KOPT-K1 (cell line): ENCODE measurements around the gene CPPED1.
"Not testable (repeated sequence)": the region's sequence is repeated elsewhere in the genome, so short reads cannot be mapped to it uniquely, and the experiment has no call there.

Experiments used
- H3K27ac ChIP-seq: fragments of 200-600 bp; sonication (generic); 2 replicates; pipeline ENCODE4 v1.5.1; 2016; ENCODE audit warnings: antibody characterized with exemption, mild to moderate bottlenecking, low read depth, low read length; ENCODE audit not compliant: poor library complexity, severe bottlenecking
- H3K36me3 ChIP-seq: fragments of 200-600 bp; sonication (generic); 2 replicates; pipeline ENCODE4 v1.5.1; 2017; ENCODE audit warnings: antibody characterized with exemption, mild to moderate bottlenecking, low read length, moderate library complexity; ENCODE audit not compliant: insufficient read depth
- H3K9me3 ChIP-seq: fragments of 200-600 bp; sonication (generic); 2 replicates; pipeline ENCODE4 v1.5.1; 2017; ENCODE audit warnings: antibody characterized with exemption, low read length, mild to moderate bottlenecking; ENCODE audit not compliant: insufficient read depth, poor library complexity, severe bottlenecking

CPPED1 gene

GRCh38 chr16:12793120-12793864 is 10.4 kb downstream of the CPPED1 start:
- H3K27ac ChIP-seq = no peak overlapping the region
- H3K9me3 ChIP-seq = no peaks in the 10 kb centered on the region
- no peaks in the 10 kb centered on the region for H3K36me3 ChIP-seq

DNA sequence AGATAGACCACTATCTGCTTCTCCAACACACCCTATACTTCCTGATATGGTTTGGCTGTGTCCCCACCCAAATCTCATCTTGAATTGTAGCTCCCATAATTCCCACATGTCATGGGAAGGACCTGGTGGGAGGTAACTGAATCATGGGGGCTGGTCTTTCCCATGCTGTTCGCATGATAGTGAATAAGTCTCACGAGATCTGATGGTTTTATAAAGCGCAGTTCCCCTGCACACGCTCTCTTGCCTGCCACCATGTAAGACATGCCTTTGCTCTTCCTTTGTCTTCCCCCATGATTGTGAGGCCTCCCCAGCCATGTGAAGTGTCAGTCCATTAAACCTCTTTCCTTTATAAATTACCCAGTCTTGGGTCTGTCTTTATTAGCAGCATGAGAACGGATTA is 11.2 kb downstream of the CPPED1 start:
- not testable (repeated sequence) for H3K27ac ChIP-seq, H3K9me3 ChIP-seq, H3K36me3 ChIP-seq

DNA sequence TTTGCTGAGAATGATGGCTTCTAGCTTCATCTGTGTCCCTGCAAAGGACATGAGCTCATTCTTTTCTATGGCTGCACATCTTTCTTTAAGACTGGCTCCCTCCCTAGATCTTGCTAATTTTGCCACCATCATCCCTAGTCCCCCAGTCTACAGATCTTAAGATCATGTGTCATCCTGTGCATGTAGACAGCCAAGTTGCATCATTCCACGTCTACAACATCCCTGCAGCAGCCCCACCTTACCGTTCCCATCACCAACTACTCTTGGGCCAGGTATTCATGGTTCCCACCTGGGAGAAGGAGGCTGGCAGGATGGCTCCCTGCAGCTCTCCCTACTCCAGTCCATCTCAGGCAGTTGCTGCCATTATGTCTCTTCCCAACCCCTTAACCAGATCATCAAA is 12.3 kb downstream of the CPPED1 start:
- Histone ChIP-seq H3K36me3 (no peaks in the 10 kb centered on the region), H3K27ac (no peak overlapping the region), H3K9me3 (no peaks in the 10 kb centered on the region)

GRCh38 chr16:12788758-12789157 is 14.9 kb downstream of the CPPED1 start:
- Histone ChIP-seq H3K27ac (no peak overlapping the region), H3K9me3 (peaks cover 7% of the 10 kb centered on the region), H3K36me3 (no peaks in the 10 kb centered on the region)

DNA sequence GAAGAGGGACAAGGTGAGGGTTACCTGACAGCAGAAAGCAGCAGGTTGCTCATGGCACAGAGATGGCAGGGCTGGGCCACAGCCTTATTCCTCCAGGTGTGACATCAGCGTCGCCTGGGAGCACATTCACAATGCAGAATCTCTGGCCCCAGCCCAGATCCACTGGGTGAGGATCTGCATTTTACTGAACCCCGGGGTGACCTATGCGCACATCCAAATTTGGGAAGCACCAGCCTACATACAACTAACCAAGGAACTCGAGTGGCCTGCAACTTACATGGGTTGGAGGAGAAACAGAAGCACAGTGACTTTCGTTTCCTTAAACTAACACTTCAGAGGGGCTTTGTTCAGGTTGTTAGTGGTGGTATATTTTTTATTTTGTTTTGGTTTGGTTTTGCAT is 17.6 kb downstream of the CPPED1 start:
- H3K27ac ChIP-seq = no peak overlapping the region
- peaks cover 10% of the 10 kb centered on the region for H3K9me3 ChIP-seq
- H3K36me3 ChIP-seq = peaks cover under 1% of the 10 kb centered on the region; the same call in 1 of the 2 replicates

DNA sequence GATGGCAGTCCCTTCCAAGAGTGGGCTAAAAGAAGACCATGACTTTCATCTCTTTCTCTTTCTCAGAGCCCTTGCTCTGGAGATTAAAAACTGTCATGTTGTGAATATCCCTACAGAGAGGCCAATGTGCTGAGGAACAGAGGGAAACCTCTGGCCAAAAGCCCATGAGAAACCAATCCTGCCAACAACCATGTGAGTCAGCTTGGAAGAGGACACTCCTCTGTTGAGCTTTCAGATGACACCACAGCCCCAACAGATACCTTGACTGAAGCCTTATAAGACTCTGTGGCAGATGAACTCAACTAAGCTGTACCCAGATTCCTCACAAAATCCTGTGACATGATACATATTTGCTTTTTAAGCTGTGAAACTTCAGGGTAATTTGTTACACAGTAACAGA is 19.6 kb downstream of the CPPED1 start:
- Histone ChIP-seq H3K27ac (no peak overlapping the region), H3K36me3 (peaks cover 17% of the 10 kb centered on the region; the same call in 1 of the 2 replicates), H3K9me3 (peaks cover 10% of the 10 kb centered on the region)

- Histone ChIP-seq H3K9me3 (peaks cover 10% of the 10 kb centered on the region), H3K27ac (no peak overlapping the region), H3K36me3 (peaks cover 17% of the 10 kb centered on the region; the same call in 1 of the 2 replicates)
Observed at GRCh38 chr16:12781777-12782176, 21.9 kb downstream of the CPPED1 start.

DNA sequence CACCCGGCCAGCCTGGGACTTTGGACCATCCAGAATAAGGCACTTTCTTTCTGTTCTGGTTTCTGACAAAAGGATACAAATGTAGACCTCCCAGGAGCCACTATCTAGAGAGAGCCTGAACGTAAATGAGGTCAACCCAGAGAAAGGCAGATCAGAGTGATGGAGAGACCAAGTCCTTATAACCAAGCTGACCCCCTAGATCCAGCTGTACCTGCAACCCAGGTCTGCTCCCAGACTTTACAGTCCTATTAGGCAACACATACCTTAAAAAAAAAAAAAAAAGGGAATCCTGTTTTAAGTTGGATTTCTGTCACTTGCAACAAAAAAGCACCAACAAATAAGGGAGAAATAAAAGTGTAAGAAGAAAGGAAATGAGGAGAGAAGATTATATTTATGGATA is 23.2 kb downstream of the CPPED1 start:
- H3K27ac ChIP-seq = no peak overlapping the region
- H3K36me3 ChIP-seq = peaks cover 24% of the 10 kb centered on the region; the same call in 1 of the 2 replicates
- peaks cover 10% of the 10 kb centered on the region for H3K9me3 ChIP-seq

DNA sequence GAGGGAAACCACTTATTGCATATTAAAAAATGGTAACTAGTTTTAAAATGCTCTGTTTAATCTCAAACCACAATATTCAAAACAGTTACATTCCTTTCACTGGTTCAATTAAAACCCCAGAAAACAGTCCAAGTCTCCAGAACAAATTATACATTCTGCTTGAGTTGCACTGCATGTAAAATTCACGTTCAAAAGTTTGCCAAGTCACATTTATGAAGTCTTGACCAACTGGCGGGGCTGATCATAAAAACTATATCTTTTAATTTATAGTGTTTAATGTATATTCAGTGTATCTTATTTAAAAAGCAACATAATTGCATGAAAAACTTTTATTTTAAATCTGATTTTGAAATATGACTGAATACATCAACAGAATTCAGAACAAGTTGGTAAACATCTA is 25.0 kb downstream of the CPPED1 start:
- H3K27ac ChIP-seq = no peak overlapping the region
- H3K36me3 ChIP-seq = peaks cover 35% of the 10 kb centered on the region; the same call in 1 of the 2 replicates
- H3K9me3 ChIP-seq = peaks cover 3% of the 10 kb centered on the region

DNA sequence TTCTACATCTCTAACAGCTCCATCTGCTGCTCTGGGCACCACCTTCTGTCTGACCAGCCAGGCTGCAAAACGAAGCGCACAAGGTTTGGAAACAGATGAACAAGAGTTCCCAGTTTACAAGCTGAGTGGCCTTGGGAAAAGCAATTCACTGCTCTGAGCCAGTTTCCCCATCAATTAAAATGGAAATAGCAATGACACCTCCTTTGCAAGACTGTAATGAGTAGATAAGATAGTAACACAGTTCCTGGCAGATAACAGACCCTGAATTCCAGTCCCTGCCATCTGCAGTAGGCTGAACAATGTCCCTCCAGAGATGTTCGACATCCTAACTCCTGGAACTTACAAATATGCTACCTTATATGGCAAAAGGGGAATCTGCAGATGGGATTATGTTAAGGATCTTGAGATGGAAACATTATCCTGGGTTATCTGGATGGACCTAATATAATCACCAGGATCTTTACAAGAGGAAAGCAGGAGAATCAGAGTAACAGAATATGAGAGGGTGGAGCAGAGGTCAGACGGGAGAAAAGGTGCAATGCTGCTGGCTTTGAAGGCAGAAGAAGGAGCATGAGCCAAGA is 27.9 kb downstream of the CPPED1 start:
- H3K36me3 ChIP-seq = peaks cover 31% of the 10 kb centered on the region; the same call in 1 of the 2 replicates
- no peaks in the 10 kb centered on the region for H3K9me3 ChIP-seq

GRCh38 chr16:12773221-12773620 is 30.5 kb downstream of the CPPED1 start:
- H3K9me3 ChIP-seq = no peaks in the 10 kb centered on the region
- H3K36me3 ChIP-seq = peaks cover 18% of the 10 kb centered on the region; the same call in 1 of the 2 replicates
- no peak overlapping the region for H3K27ac ChIP-seq

More for the DNA sequence above, 27.9 kb downstream of the CPPED1 start:
- H3K27ac ChIP-seq = no peak overlapping the region

- Histone ChIP-seq H3K36me3 (peaks cover 18% of the 10 kb centered on the region; the same call in 1 of the 2 replicates), H3K27ac (no peak overlapping the region), H3K9me3 (no peaks in the 10 kb centered on the region)
Observed at GRCh38 chr16:12771341-12771798, 32.3 kb downstream of the CPPED1 start.

GRCh38 chr16:12769525-12769924 is 34.2 kb downstream of the CPPED1 start:
- Histone ChIP-seq H3K36me3 (peaks cover 2% of the 10 kb centered on the region; the same call in 1 of the 2 replicates), H3K9me3 (no peaks in the 10 kb centered on the region), H3K27ac (no peak overlapping the region)

DNA sequence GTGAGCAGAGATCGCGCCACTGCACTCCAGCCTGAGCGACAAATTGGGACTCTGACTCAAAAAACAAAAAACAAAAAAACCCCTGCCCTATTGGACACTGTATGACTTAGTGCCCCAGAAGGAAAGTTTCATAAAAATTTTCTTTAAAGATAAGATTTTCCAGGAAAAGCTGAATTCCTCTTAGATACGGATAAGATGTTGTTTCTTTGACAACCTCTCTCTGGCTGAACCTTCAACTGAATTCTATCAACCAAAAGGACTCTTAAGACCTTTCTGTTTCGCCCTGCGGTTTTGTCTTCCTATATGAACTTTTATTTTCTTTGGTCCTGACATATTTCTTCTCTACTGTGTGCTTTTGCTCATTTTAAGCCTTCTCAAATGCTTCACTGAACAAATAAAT is 35.8 kb downstream of the CPPED1 start:
- Histone ChIP-seq H3K27ac (peak overlapping the region; percentile 53), H3K36me3 (no peaks in the 10 kb centered on the region), H3K9me3 (no peaks in the 10 kb centered on the region)

DNA sequence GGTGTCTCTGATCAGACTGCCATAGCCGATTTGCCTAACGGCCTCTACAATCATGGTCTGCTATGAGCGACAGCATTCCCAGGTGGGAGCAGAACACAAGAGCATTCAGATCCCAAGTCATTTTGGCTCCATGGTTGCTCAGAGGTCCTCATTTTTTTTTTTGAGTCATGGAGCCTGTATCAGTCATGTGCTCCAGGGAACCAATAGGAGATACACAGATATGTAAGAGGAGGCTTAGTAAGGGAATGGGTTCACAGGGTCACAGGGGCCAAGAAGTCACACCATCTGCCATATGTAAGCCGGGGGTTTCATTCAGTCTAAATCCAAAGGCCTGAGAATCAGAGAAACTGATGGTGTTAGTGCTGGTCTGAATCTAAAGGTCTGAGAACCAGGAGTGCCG is 36.8 kb downstream of the CPPED1 start:
- Histone ChIP-seq H3K36me3 (no peaks in the 10 kb centered on the region), H3K27ac (no peak overlapping the region), H3K9me3 (no peaks in the 10 kb centered on the region)

GRCh38 chr16:12766208-12766607 is 37.5 kb downstream of the CPPED1 start:
- not testable (repeated sequence) for H3K36me3 ChIP-seq, H3K9me3 ChIP-seq, H3K27ac ChIP-seq
